Neutrophil (primary cell): ENCODE results near the gene CA9.
"Not testable (repeated sequence)": the region's sequence is repeated elsewhere in the genome, so short reads cannot be mapped to it uniquely, and the experiment has no call there.

Source experiments
- H3K27ac ChIP-seq: fragments of 200-600 bp; sonication (generic); 2 replicates; pipeline ENCODE4 v1.5.1; 2016; ENCODE audit warnings: mild to moderate bottlenecking, moderate library complexity
- H3K27me3 ChIP-seq: fragments of 200-600 bp; sonication (generic); 2 replicates; pipeline ENCODE4 v1.6.0; 2016; ENCODE audit warnings: mild to moderate bottlenecking
- H3K36me3 ChIP-seq: fragments of 200-600 bp; sonication (generic); 2 replicates; pipeline ENCODE4 v1.5.1; 2017
- H3K4me1 ChIP-seq, 2 experiments: fragments of 200-600 bp in 1 of 2; sonication (generic) in 1 of 2; 1 replicate in 1 of 2; 2 replicates in 1 of 2; pipeline versions ENCODE4 v1.5.1 to v1.6.1; 2013 to 2016; ENCODE audit warnings: low read depth in 1 of 2, low read length in 1 of 2, mild to moderate bottlenecking in 1 of 2, moderate library complexity in 1 of 2; ENCODE audit not compliant: control insufficient read depth in 1 of 2, insufficient read depth in 1 of 2
- H3K4me3 ChIP-seq, 2 experiments: fragments of 200-600 bp in 1 of 2; sonication (generic) in 1 of 2; 1 replicate in 1 of 2; 2 replicates in 1 of 2; pipeline ENCODE4 v1.5.1; 2013 to 2016; ENCODE audit warnings: low read depth in 1 of 2, low read length in 1 of 2, mild to moderate bottlenecking in 1 of 2, moderate library complexity in 1 of 2
- H3K9me3 ChIP-seq: fragments of 200-600 bp; sonication (generic); 2 replicates; pipeline ENCODE4 v1.5.1; 2016
- TF ChIP-seq, protein P1 (sequence below): fragments of 200-600 bp; sonication (generic); IDR thresholded peaks from 2 replicates; pipeline ENCODE4 v1.5.1; 2016; ENCODE audit warnings: antibody characterized with exemption

CA9 gene

DNA sequence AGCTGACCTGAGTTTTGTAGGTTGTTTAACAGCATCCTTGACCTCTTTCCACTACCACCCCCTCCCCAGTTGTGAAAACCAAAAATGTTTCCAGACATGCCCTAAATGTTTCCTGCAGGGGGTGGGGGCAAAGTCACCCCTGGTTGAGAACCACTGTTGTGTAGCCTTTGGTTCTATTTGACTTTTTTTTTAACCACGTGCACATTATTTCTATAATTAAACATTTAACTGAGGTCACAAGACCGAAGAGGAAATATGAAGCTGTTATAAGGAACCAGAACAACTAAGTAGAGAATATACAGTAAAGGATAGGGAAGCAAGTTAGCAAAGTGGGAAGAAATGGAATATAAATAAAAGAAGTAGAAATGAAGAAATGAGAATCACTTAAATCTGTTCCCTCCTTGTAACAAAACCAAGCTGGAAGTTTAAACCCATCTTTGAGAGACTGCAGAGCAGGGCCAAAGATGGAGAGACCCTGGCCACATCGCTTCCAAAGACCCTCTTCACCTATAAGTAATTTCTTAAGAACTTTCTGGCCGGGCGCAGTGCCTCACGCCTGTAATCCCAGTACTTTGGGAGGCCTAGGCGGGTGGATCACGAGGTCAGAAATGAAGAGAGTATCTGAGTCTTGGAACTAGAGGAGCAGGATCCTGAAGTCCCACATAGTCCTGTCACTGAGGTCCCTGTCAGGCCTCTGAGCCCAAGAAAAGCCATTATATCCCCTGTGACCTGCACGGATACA lies 37.4 kb upstream of the CA9 start:
- Histone ChIP-seq H3K36me3 (no peaks in the 10 kb centered on the region), H3K27me3 (no peaks in the 10 kb centered on the region)

DNA sequence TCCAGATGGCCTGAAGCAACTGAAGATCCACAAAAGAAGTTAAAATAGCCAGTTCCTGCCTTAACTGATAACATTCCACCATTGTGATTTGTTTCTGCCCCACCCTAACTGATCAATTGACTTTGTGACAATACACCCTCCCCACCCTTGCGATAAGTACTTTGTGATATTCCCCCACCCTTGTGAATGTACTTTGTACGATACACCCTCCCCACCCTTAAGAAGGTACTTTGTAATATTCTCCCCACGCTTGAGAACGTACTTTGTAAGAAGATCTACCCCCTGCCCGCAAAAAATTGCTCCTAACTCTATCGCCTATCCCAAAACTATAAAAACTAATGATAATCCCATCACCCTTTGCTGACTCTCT lies 36.9 kb upstream of the CA9 start:
- H3K27me3 ChIP-seq, H3K36me3 ChIP-seq, H3K27ac ChIP-seq, H3K4me3 ChIP-seq, H3K9me3 ChIP-seq: not testable (repeated sequence)
- H3K4me1 ChIP-seq = peaks cover 4 to 18% of the 10 kb centered on the region in 2 experiments

More for the DNA sequence above, 37.4 kb upstream of the CA9 start:
- TF ChIP-seq, protein P1, sequence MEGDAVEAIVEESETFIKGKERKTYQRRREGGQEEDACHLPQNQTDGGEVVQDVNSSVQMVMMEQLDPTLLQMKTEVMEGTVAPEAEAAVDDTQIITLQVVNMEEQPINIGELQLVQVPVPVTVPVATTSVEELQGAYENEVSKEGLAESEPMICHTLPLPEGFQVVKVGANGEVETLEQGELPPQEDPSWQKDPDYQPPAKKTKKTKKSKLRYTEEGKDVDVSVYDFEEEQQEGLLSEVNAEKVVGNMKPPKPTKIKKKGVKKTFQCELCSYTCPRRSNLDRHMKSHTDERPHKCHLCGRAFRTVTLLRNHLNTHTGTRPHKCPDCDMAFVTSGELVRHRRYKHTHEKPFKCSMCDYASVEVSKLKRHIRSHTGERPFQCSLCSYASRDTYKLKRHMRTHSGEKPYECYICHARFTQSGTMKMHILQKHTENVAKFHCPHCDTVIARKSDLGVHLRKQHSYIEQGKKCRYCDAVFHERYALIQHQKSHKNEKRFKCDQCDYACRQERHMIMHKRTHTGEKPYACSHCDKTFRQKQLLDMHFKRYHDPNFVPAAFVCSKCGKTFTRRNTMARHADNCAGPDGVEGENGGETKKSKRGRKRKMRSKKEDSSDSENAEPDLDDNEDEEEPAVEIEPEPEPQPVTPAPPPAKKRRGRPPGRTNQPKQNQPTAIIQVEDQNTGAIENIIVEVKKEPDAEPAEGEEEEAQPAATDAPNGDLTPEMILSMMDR = no peak
- no peak overlapping the region for H3K27ac ChIP-seq
- H3K9me3 ChIP-seq = no peaks in the 10 kb centered on the region
- H3K4me3 ChIP-seq = no peak overlapping the region
- H3K4me1 ChIP-seq = peaks cover under 1 to 13% of the 10 kb centered on the region in 2 experiments

DNA sequence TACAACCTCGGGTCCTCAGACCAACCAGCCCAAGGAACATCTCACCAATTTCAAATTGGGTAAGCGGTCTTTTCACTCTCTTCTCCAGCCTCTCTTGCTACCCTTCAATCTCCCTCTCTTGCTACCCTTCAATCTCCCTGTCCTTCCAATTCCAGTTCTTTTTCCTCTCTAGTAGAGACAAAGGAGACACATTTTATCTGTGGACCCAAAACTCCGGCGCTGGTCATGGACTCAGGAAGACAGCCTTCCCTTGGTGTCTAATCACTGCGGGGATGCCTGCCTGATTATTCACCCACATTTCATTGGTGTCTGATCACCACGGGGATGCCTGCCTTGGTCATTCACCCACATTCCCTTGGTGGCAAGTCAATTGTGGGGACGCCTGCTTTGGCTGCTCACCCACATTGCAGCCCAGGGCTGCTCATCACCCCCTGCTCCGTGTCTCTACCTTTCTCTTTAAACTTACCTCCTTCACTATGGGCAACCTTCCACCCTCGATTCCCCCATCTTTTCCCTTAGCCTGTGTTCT lies 36.2 kb upstream of the CA9 start:
- H3K27ac ChIP-seq, H3K27me3 ChIP-seq, H3K4me3 ChIP-seq, H3K36me3 ChIP-seq, H3K9me3 ChIP-seq: not testable (repeated sequence)
- H3K4me1 ChIP-seq = peaks cover 4 to 21% of the 10 kb centered on the region in 2 experiments

DNA sequence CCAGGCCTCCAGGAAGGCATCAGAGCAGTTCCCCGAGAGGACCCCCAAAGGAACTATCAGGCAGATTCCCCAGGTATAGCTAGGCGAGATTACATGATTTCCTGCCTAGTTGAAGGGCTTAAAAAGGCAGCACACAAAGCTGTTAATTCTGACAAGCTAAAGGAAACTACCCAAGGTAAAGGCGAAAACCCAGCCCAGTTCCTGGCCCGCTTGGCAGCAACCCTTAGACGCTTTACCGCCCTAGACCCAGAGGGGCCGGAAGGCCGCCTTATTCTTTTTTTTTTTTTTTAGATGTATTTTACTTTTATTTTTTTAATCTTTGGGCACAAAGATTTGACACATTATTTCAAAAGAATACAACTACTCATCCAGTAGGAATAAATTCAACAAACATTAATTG lies 35.0 kb upstream of the CA9 start:
- not testable (repeated sequence) for H3K27me3 ChIP-seq, H3K9me3 ChIP-seq, H3K36me3 ChIP-seq, H3K4me3 ChIP-seq, H3K27ac ChIP-seq
- peaks cover 4 to 21% of the 10 kb centered on the region in 2 experiments for H3K4me1 ChIP-seq

DNA sequence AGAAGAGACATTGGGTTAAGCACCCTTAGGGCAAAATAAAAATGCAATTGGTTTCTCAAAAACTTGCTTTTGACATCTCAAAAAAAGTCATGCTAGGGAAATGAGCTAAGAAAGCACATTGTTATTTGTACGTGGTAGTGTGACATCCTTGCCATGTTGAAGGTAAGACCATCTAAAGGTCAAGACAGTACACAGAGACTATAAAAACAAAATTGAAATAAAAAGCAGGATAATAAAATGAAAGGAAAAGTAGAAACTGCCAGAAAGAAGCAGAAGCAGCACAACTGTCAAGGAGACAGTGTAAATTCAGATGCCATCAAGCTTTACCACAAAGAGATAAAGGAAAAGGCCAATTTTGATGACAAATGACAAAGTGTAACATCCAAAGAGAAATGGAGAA lies 34.5 kb upstream of the CA9 start:
- not testable (repeated sequence) for H3K4me3 ChIP-seq, H3K27me3 ChIP-seq, H3K9me3 ChIP-seq, H3K36me3 ChIP-seq, H3K27ac ChIP-seq
- H3K4me1 ChIP-seq = peaks cover 4 to 21% of the 10 kb centered on the region in 2 experiments

DNA sequence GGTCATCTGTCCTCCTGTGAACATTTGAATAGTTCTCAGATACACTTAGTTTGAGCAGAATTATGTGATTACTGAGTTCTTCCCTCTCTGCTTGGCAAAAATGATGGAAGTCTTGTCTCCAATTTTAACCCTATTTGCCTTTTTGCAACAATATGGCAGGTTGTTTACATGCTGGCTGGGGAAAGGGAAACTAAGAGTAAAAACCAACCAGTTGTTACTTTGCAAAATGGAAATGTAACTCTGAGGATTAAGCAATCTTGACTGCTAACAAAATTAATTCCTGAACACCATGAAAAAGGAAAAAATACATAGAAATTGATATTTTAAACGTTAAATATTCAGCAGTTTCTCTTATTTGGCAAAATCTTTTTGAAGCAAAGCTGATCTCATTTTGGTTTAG lies 34.1 kb upstream of the CA9 start:
- no peak overlapping the region for H3K4me3 ChIP-seq
- peaks cover 4 to 21% of the 10 kb centered on the region in 2 experiments for H3K4me1 ChIP-seq
- H3K36me3 ChIP-seq = no peaks in the 10 kb centered on the region
- no peak overlapping the region for H3K27ac ChIP-seq
- no peaks in the 10 kb centered on the region for H3K9me3 ChIP-seq
- TF ChIP-seq, protein P1 = no peak
- H3K27me3 ChIP-seq = no peaks in the 10 kb centered on the region

DNA sequence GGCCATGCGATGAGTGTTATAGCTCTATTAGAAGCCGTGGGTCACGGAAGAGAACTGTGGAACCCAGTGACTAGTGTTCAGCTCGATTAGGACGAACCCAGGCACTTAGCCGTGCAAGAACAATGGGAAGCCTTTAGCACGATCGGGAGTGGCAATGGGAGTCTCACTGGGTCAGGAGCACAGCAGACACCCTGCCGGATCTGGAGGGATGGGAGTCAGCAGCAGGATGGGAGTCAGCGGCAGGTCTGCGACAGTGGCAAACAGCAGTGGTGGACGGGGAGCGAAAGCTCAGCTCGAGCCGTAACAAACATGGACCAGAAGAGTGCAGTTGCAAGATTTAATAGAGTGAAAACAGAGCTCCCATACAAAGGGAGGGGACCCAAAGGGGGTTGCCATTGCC lies 33.3 kb upstream of the CA9 start:
- not testable (repeated sequence) for H3K27ac ChIP-seq, H3K36me3 ChIP-seq, H3K27me3 ChIP-seq, H3K4me3 ChIP-seq, H3K9me3 ChIP-seq
- peaks cover 4 to 21% of the 10 kb centered on the region in 2 experiments for H3K4me1 ChIP-seq

DNA sequence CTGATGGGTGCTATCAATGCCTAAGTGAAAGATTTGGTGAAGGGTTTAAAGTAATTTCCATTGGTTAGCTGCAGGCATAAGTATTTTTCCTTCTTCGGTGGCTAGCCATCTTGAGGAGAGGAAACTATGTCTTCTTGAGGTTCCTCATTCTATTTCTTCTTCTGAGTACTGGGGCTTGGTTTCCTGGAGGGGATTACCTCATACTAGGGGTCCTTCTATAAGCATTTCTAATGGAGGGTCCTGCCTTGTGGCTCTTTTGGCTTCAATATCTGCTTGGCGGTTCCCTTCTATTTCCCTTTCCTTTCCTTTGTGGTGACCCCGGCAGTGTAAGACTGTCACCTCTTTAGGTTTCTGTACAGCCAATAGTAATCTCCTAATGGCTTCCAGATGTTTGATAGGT lies 32.2 kb upstream of the CA9 start:
- H3K4me1 ChIP-seq = peaks cover 12 to 30% of the 10 kb centered on the region in 2 experiments
- not testable (repeated sequence) for H3K4me3 ChIP-seq, H3K27me3 ChIP-seq, H3K36me3 ChIP-seq, H3K9me3 ChIP-seq, H3K27ac ChIP-seq
